ENCODE results near the gene NOD2. TPM values are rescaled to one million over a fixed set of nuclear protein-coding genes. Genes with fewer than 3 reads are reported as not detected.
A peak's percentile ranks its signal among the peaks of the same experiment; 100 is the strongest.

The NOD2 gene
- not detected for polyA plus RNA-seq (2013, experiment 1 of 2; ENCODE audit: insufficient read length)
- polyA plus RNA-seq (2013, experiment 2 of 2; ENCODE audit: insufficient read length) = 0.25 TPM

GRCh38 chr16:50692999-50693781 lies at the start of gene NOD2:
Gene NOD2, plus strand, starts transcription at chr16:50693606. Its CDS starts 5,890 bp downstream, at chr16:50699496.
- DNase-seq = no peak

- no peak for DNase-seq
These were observed 49.2 kb upstream of the NOD2 start for GRCh38 chr16:50644245-50644644.

- DNase-seq = peak; percentile 60
These were observed 48.7 kb upstream of the NOD2 start for GRCh38 chr16:50644729-50645128.

GRCh38 chr16:50645563-50646220 lies 47.7 kb upstream of the NOD2 start:
- DNase-seq = no peak

- no peak for DNase-seq
These were observed 47.1 kb upstream of the NOD2 start for GRCh38 chr16:50646345-50646744.

- no peak for DNase-seq
These were observed 41.5 kb upstream of the NOD2 start for GRCh38 chr16:50651835-50652438.

GRCh38 chr16:50652836-50653425 lies 40.5 kb upstream of the NOD2 start:
- no peak for DNase-seq

GRCh38 chr16:50653633-50654519 lies 39.5 kb upstream of the NOD2 start:
- no peak for DNase-seq

GRCh38 chr16:50655558-50656055 lies 37.8 kb upstream of the NOD2 start:
- no peak for DNase-seq

GRCh38 chr16:50657241-50657640 lies 36.2 kb upstream of the NOD2 start:
- no peak for DNase-seq

GRCh38 chr16:50659806-50660205 lies 33.6 kb upstream of the NOD2 start:
- DNase-seq = no peak

GRCh38 chr16:50662306-50662940 lies 31.0 kb upstream of the NOD2 start:
- DNase-seq = no peak

GRCh38 chr16:50664270-50664669 lies 29.1 kb upstream of the NOD2 start:
- DNase-seq = no peak

- peak; percentile 67 for DNase-seq
These were observed 28.1 kb upstream of the NOD2 start for GRCh38 chr16:50665128-50665878.

- no peak for DNase-seq
These were observed 26.5 kb upstream of the NOD2 start for GRCh38 chr16:50666658-50667496.

- no peak for DNase-seq
These were observed 25.7 kb upstream of the NOD2 start for GRCh38 chr16:50667497-50668367.

- no peak for DNase-seq
These were observed 24.9 kb upstream of the NOD2 start for GRCh38 chr16:50668368-50669008.

- no peak for DNase-seq
These were observed 23.7 kb upstream of the NOD2 start for GRCh38 chr16:50669741-50670140.

All from fibroblast of skin of scalp (primary cell).